Measurements from ENCODE around the gene ARHGAP8. TPM values are rescaled to one million over a fixed set of nuclear protein-coding genes. Genes with fewer than 3 reads are reported as not detected.

Gene ARHGAP8
- total RNA-seq, result 1.5 TPM
- polyA plus RNA-seq, result 4.5 TPM
- long read RNA-seq, donor 1, result 0 reads
- long read RNA-seq, donor 2, result 0 reads
- long read RNA-seq, donor 3, result 0 reads
- long read RNA-seq, donor 4, partial matches to known transcripts, result 0 of 2 reads
- long read RNA-seq, donor 4, other reads (novel, unspliced or antisense), result 0 of 2 reads
- long read RNA-seq, donor 5, partial matches to known transcripts, result 0 of 3 reads
- long read RNA-seq, donor 5, other reads (novel, unspliced or antisense), result 0 of 3 reads
- long read RNA-seq, donor 6, result 0 reads
- long read RNA-seq, donor 7, partial matches to known transcripts, result 0 of 1 reads
- long read RNA-seq, donor 7, other reads (novel, unspliced or antisense), result 0 of 1 reads
- long read RNA-seq, donor 8, result 0 reads
- long read RNA-seq, donor 9, result 0 reads
- long read RNA-seq, donor 10, result 0 reads

GRCh38 chr22:44752285-44753188 lies at the start of gene ARHGAP8:
Gene ARHGAP8 (plus strand): TSS chr22:44752575. CDS start chr22:44786528, 33,953 bp downstream.
- peaks cover 36 to 62% of the 10 kb centered on the region in 2 donors for H3K27me3 ChIP-seq (ENCODE audit: control insufficient read depth in 2 of 2, insufficient read depth in 1 of 2, low read length in 1 of 2)
- 4% methylated on average over 77 of the region's 78 CpGs for WGBS
- no peak within 1 kb of the TSS for H3K27ac ChIP-seq (ENCODE audit: low read depth in 1 of 2, low read length in 1 of 2)
- no peaks in the 10 kb centered on the region for H3K4me1 ChIP-seq (ENCODE audit: control insufficient read depth in 2 of 2, insufficient read depth in 2 of 2, low read length in 2 of 2)
- H3K9me3 ChIP-seq (ENCODE audit: control insufficient read depth in 2 of 2, insufficient read depth in 1 of 2, low read length in 1 of 2), result peaks cover 1 to 4% of the 10 kb centered on the region in 2 donors
- no peak for DNase-seq (ENCODE audit: low read depth in 6 of 9, low spot score in 9 of 9)
- H3K4me3 ChIP-seq (ENCODE audit: low read length in 2 of 2), result peak within 1 kb of the TSS in 1 of 2 donors; percentile 37
- no peaks in the 10 kb centered on the region for H3K36me3 ChIP-seq (ENCODE audit: control insufficient read depth in 2 of 2, insufficient read depth in 2 of 2, low read length in 1 of 2)

GRCh38 chr22:44703255-44703870 lies 49.0 kb upstream of the ARHGAP8 start:
- no peaks in the 10 kb centered on the region for H3K36me3 ChIP-seq (ENCODE audit: control insufficient read depth in 2 of 2, insufficient read depth in 2 of 2, low read length in 1 of 2)
- H3K27me3 ChIP-seq (ENCODE audit: control insufficient read depth in 2 of 2, insufficient read depth in 1 of 2, low read length in 1 of 2), result peaks cover 9 to 11% of the 10 kb centered on the region in 2 donors
- peaks cover 8 to 59% of the 10 kb centered on the region in 2 donors for H3K4me1 ChIP-seq (ENCODE audit: control insufficient read depth in 2 of 2, insufficient read depth in 2 of 2, low read length in 2 of 2)
- no peaks in the 10 kb centered on the region for H3K9me3 ChIP-seq (ENCODE audit: control insufficient read depth in 2 of 2, insufficient read depth in 1 of 2, low read length in 1 of 2)
- H3K27ac ChIP-seq (ENCODE audit: low read depth in 1 of 2, low read length in 1 of 2), result no peak overlapping the region
- WGBS, result 88% methylated on average over 23 of the region's 23 CpGs
- H3K4me3 ChIP-seq (ENCODE audit: low read length in 2 of 2), result peak overlapping the region; percentile 45 to 69
- no peak for DNase-seq (ENCODE audit: low read depth in 6 of 9, low spot score in 9 of 9)

GRCh38 chr22:44704159-44705021 lies 48.0 kb upstream of the ARHGAP8 start:
- no peak for DNase-seq (ENCODE audit: low read depth in 6 of 9, low spot score in 9 of 9)
- H3K4me1 ChIP-seq (ENCODE audit: control insufficient read depth in 2 of 2, insufficient read depth in 2 of 2, low read length in 2 of 2), result peaks cover 8 to 52% of the 10 kb centered on the region in 2 donors
- H3K9me3 ChIP-seq (ENCODE audit: control insufficient read depth in 2 of 2, insufficient read depth in 1 of 2, low read length in 1 of 2), result no peaks in the 10 kb centered on the region
- no peak overlapping the region for H3K4me3 ChIP-seq (ENCODE audit: low read length in 2 of 2)
- 96% methylated on average over 16 of the region's 16 CpGs for WGBS
- no peaks in the 10 kb centered on the region for H3K36me3 ChIP-seq (ENCODE audit: control insufficient read depth in 2 of 2, insufficient read depth in 2 of 2, low read length in 1 of 2)
- peaks cover 9 to 11% of the 10 kb centered on the region in 2 donors for H3K27me3 ChIP-seq (ENCODE audit: control insufficient read depth in 2 of 2, insufficient read depth in 1 of 2, low read length in 1 of 2)
- no peak overlapping the region for H3K27ac ChIP-seq (ENCODE audit: low read depth in 1 of 2, low read length in 1 of 2)

- Histone ChIP-seq H3K27me3 (ENCODE audit: control insufficient read depth in 2 of 2, insufficient read depth in 1 of 2, low read length in 1 of 2) (peaks cover 9 to 11% of the 10 kb centered on the region in 2 donors), H3K27ac (ENCODE audit: low read depth in 1 of 2, low read length in 1 of 2) (no peak overlapping the region), H3K4me3 (ENCODE audit: low read length in 2 of 2) (no peak overlapping the region), H3K4me1 (ENCODE audit: control insufficient read depth in 2 of 2, insufficient read depth in 2 of 2, low read length in 2 of 2) (peaks cover 8 to 53% of the 10 kb centered on the region in 2 donors), H3K9me3 (ENCODE audit: control insufficient read depth in 2 of 2, insufficient read depth in 1 of 2, low read length in 1 of 2) (no peaks in the 10 kb centered on the region), H3K36me3 (ENCODE audit: control insufficient read depth in 2 of 2, insufficient read depth in 2 of 2, low read length in 1 of 2) (no peaks in the 10 kb centered on the region)
- 92% methylated on average over 4 of the region's 4 CpGs for WGBS
- no peak for DNase-seq (ENCODE audit: low read depth in 6 of 9, low spot score in 9 of 9)
These were observed 47.4 kb upstream of the ARHGAP8 start for GRCh38 chr22:44705022-44705297.

GRCh38 chr22:44706488-44706887 lies 45.9 kb upstream of the ARHGAP8 start:
- H3K27ac ChIP-seq (ENCODE audit: low read depth in 1 of 2, low read length in 1 of 2), result no peak overlapping the region
- H3K4me1 ChIP-seq (ENCODE audit: control insufficient read depth in 2 of 2, insufficient read depth in 2 of 2, low read length in 2 of 2), result peaks cover 23 to 56% of the 10 kb centered on the region in 2 donors
- no peaks in the 10 kb centered on the region for H3K36me3 ChIP-seq (ENCODE audit: control insufficient read depth in 2 of 2, insufficient read depth in 2 of 2, low read length in 1 of 2)
- H3K27me3 ChIP-seq (ENCODE audit: control insufficient read depth in 2 of 2, insufficient read depth in 1 of 2, low read length in 1 of 2), result peaks cover 9 to 11% of the 10 kb centered on the region in 2 donors
- 96% methylated on average over 8 of the region's 8 CpGs for whole genome bisulfite sequencing
- no peak for DNase-seq (ENCODE audit: low read depth in 6 of 9, low spot score in 9 of 9)
- H3K4me3 ChIP-seq (ENCODE audit: low read length in 2 of 2), result no peak overlapping the region
- H3K9me3 ChIP-seq (ENCODE audit: control insufficient read depth in 2 of 2, insufficient read depth in 1 of 2, low read length in 1 of 2), result no peaks in the 10 kb centered on the region

GRCh38 chr22:44707178-44707577 lies 45.2 kb upstream of the ARHGAP8 start:
- DNase-seq (ENCODE audit: low read depth in 6 of 9, low spot score in 9 of 9), result no peak
- WGBS, result 97% methylated on average over 10 of the region's 10 CpGs
- peaks cover 23 to 59% of the 10 kb centered on the region in 2 donors for H3K4me1 ChIP-seq (ENCODE audit: control insufficient read depth in 2 of 2, insufficient read depth in 2 of 2, low read length in 2 of 2)

GRCh38 chr22:44707752-44708151 lies 44.6 kb upstream of the ARHGAP8 start:
- DNase-seq (ENCODE audit: low read depth in 6 of 9, low spot score in 9 of 9), result no peak
- H3K4me1 ChIP-seq (ENCODE audit: control insufficient read depth in 2 of 2, insufficient read depth in 2 of 2, low read length in 2 of 2), result peaks cover 20 to 65% of the 10 kb centered on the region in 2 donors
- H3K27me3 ChIP-seq (ENCODE audit: control insufficient read depth in 2 of 2, insufficient read depth in 1 of 2, low read length in 1 of 2), result peaks cover 5 to 9% of the 10 kb centered on the region in 2 donors
- H3K9me3 ChIP-seq (ENCODE audit: control insufficient read depth in 2 of 2, insufficient read depth in 1 of 2, low read length in 1 of 2), result no peaks in the 10 kb centered on the region
- H3K4me3 ChIP-seq (ENCODE audit: low read length in 2 of 2), result no peak overlapping the region
- no peak overlapping the region for H3K27ac ChIP-seq (ENCODE audit: low read depth in 1 of 2, low read length in 1 of 2)
- no peaks in the 10 kb centered on the region for H3K36me3 ChIP-seq (ENCODE audit: control insufficient read depth in 2 of 2, insufficient read depth in 2 of 2, low read length in 1 of 2)
- 98% methylated on average over 11 of the region's 11 CpGs for WGBS

More at GRCh38 chr22:44707178-44707577, 45.2 kb upstream of the ARHGAP8 start:
- H3K9me3 ChIP-seq (ENCODE audit: control insufficient read depth in 2 of 2, insufficient read depth in 1 of 2, low read length in 1 of 2), result no peaks in the 10 kb centered on the region
- no peak overlapping the region for H3K27ac ChIP-seq (ENCODE audit: low read depth in 1 of 2, low read length in 1 of 2)
- no peak overlapping the region for H3K4me3 ChIP-seq (ENCODE audit: low read length in 2 of 2)
- H3K36me3 ChIP-seq (ENCODE audit: control insufficient read depth in 2 of 2, insufficient read depth in 2 of 2, low read length in 1 of 2), result no peaks in the 10 kb centered on the region
- peaks cover 9 to 10% of the 10 kb centered on the region in 2 donors for H3K27me3 ChIP-seq (ENCODE audit: control insufficient read depth in 2 of 2, insufficient read depth in 1 of 2, low read length in 1 of 2)

GRCh38 chr22:44709881-44710392 lies 42.4 kb upstream of the ARHGAP8 start:
- Histone ChIP-seq H3K4me3 (ENCODE audit: low read length in 2 of 2) (no peak overlapping the region), H3K36me3 (ENCODE audit: control insufficient read depth in 2 of 2, insufficient read depth in 2 of 2, low read length in 1 of 2) (no peaks in the 10 kb centered on the region), H3K4me1 (ENCODE audit: control insufficient read depth in 2 of 2, insufficient read depth in 2 of 2, low read length in 2 of 2) (peaks cover 15 to 56% of the 10 kb centered on the region in 2 donors), H3K9me3 (ENCODE audit: control insufficient read depth in 2 of 2, insufficient read depth in 1 of 2, low read length in 1 of 2) (no peaks in the 10 kb centered on the region), H3K27me3 (ENCODE audit: control insufficient read depth in 2 of 2, insufficient read depth in 1 of 2, low read length in 1 of 2) (no peaks in the 10 kb centered on the region), H3K27ac (ENCODE audit: low read depth in 1 of 2, low read length in 1 of 2) (peak overlapping the region in 1 of 2 donors; percentile 43)
- 88% methylated on average over 12 of the region's 12 CpGs for WGBS
- DNase-seq (ENCODE audit: low read depth in 6 of 9, low spot score in 9 of 9), result no peak

Measured in thymus (tissue), 14 donors.